ENCODE measurements around the gene VWCE.

The VWCE gene

GRCh38 chr11:61270354-61271076, 24.6 kb downstream of the VWCE start:
- H3K4me3 ChIP-seq (replicated peaks; ENCODE audit: insufficient read depth, low read length) = no peak overlapping the region
- DNase-seq (ENCODE audit: low read depth in 1 of 2, low spot score in 1 of 2) = no peak
- TF ChIP-seq POLR2AphosphoS5 (IDR thresholded peaks at IDR 0.05; ENCODE audit: low read depth) (no peak), GABPA (IDR thresholded peaks at IDR 0.05; ENCODE audit: low read depth) (no peak), REST (IDR thresholded peaks at IDR 0.05; ENCODE audit: insufficient replicate concordance, low read depth) (no peak), CTCF (IDR thresholded peaks at IDR 0.05; ENCODE audit: insufficient read depth, low read length) (no peak), SPI1 (IDR thresholded peaks at IDR 0.05; ENCODE audit: borderline replicate concordance, low read depth) (no peak)
- H3K27me3 ChIP-seq (ENCODE audit: insufficient read depth, poor library complexity, severe bottlenecking) = no peaks in the 10 kb centered on the region
- no peak overlapping the region for H3K27ac ChIP-seq (replicated peaks)

- Histone ChIP-seq H3K27me3 (ENCODE audit: insufficient read depth, poor library complexity, severe bottlenecking) (no peaks in the 10 kb centered on the region), H3K4me3 (replicated peaks; ENCODE audit: insufficient read depth, low read length) (no peak overlapping the region), H3K27ac (replicated peaks) (no peak overlapping the region)
- no peak for DNase-seq (ENCODE audit: low read depth in 1 of 2, low spot score in 1 of 2)
- TF ChIP-seq GABPA (IDR thresholded peaks at IDR 0.05; ENCODE audit: low read depth) (no peak), CTCF (IDR thresholded peaks at IDR 0.05; ENCODE audit: insufficient read depth, low read length) (no peak)
Observed at GRCh38 chr11:61268588-61269250, 26.4 kb downstream of the VWCE start.

- Histone ChIP-seq H3K27me3 (ENCODE audit: insufficient read depth, poor library complexity, severe bottlenecking) (no peaks in the 10 kb centered on the region), H3K4me3 (replicated peaks; ENCODE audit: insufficient read depth, low read length) (no peak overlapping the region), H3K27ac (replicated peaks) (no peak overlapping the region)
- DNase-seq (ENCODE audit: low read depth in 1 of 2, low spot score in 1 of 2) = no peak
- TF ChIP-seq CTCF (IDR thresholded peaks at IDR 0.05; ENCODE audit: insufficient read depth, low read length) (no peak), SPI1 (IDR thresholded peaks at IDR 0.05; ENCODE audit: borderline replicate concordance, low read depth) (no peak), GABPA (IDR thresholded peaks at IDR 0.05; ENCODE audit: low read depth) (no peak), REST (IDR thresholded peaks at IDR 0.05; ENCODE audit: insufficient replicate concordance, low read depth) (no peak), POLR2AphosphoS5 (IDR thresholded peaks at IDR 0.05; ENCODE audit: low read depth) (no peak)
Observed at GRCh38 chr11:61267437-61267841, 27.7 kb downstream of the VWCE start.

Data from HL-60 (cell line).